ENCODE results near the gene ACSL4.
"Not testable (repeated sequence)": the region's sequence is repeated elsewhere in the genome, so short reads cannot be mapped to it uniquely, and the experiment has no call there.

The ACSL4 gene

DNA sequence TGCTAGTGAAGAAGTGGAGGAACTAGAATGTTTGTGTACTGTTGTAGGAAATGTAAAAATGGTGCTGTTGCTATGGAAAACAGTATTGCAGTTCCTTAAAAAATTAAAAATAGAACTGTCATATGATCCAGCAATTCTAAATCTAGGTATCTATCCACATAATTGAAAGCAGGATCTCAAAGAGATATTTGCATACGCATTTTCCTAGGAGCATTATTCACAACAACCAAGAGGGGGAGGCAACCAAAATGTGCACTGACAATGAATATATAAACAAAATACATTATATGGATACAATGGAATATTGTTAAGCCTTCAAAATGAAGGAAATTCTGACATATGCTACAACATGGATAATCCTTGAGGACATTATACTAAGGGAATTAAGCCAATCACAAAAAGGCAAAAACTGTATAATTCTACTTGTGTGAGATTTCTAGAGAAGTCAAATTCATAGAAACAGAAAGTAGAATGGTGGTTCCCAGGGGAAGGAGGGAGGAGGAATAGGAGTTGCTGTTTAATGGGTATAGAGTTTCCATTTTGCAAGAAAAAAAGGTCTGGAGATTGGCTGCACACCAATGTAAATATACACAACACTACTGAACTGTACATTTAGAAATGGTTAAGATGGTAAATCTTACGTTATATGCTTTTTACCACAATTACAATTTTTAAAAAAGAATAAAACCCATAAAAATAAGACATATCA, 72.5 kb downstream of the ACSL4 start:
- no peak for DNase-seq

GRCh38 chrX:109658391-109658790, 74.7 kb downstream of the ACSL4 start:
- DNase-seq: no peak

GRCh38 chrX:109657364-109657763, 75.7 kb downstream of the ACSL4 start:
- DNase-seq: not testable (repeated sequence)

- no peak for DNase-seq
These were observed 76.3 kb downstream of the ACSL4 start for GRCh38 chrX:109656774-109657173.

- DNase-seq: no peak
These were observed 77.4 kb downstream of the ACSL4 start for GRCh38 chrX:109655502-109656201.

DNA sequence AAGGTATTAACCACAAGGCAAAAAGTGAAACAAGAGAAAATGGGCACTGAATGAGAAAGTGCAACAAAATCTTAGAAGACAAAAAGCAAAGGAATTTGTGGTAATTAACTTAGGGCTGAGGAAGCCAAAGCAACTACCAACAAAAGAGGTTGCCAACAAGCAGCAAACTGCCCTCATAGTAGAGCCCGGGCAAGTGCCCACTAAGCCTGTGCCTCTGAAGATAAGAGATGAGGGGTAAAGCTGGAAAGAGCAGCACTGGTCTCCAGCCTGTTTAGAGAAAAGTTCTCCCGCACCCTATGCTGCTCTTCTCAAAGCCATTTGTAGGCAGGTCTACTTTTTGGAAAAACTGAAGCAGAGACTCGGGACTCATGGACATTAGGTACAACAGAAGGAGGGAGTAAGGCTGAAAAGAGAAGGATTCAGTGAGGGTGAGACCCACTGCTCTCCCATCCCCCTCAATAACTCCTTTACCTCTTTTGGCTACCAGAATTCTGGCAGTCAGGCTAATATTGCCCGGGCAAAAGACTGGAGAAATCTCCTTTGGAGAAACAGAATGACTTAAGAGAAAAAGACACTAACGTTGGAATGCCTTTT, 78.4 kb downstream of the ACSL4 start:
- no peak for DNase-seq

DNA sequence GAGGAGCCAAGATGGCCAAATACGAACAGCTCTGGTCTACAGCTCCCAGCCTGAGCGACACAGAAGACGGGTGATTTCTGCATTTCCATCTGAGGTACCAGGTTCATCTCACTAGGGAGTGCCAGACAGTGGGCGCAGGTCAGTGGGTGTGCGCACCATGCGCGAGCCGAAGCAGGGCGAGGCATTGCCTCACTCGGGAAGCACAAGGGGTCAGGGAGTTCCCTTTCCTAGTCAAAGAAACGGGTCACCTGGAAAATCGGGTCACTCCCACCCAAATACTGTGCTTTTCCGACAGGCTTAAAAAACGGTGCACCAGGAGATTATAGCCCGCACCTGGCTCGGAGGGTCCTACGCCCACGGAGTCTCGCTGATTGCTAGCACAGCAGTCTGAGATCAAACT, 88.4 kb downstream of the ACSL4 start:
- DNase-seq: not testable (repeated sequence)

DNA sequence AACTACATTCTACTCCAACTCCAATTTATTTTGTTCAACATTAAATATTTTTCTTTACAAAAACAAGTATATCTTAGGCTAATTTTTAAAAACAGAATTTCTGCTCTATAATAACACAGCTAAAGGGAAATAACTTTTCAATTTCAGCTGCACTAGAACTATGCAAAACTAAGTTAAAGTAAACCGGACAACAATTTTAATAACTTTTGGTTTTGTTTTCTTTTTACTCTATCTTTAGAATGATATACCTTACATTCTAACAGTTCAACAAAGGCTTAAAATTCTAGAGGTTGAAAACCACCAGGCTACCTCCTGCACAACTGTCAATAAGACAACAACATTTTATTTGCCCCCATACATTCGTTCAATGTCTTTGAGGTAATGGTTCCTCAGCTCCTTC, 89.4 kb downstream of the ACSL4 start:
- DNase-seq: no peak

GRCh38 chrX:109638158-109638557, 94.9 kb downstream of the ACSL4 start:
- no peak for DNase-seq

DNA sequence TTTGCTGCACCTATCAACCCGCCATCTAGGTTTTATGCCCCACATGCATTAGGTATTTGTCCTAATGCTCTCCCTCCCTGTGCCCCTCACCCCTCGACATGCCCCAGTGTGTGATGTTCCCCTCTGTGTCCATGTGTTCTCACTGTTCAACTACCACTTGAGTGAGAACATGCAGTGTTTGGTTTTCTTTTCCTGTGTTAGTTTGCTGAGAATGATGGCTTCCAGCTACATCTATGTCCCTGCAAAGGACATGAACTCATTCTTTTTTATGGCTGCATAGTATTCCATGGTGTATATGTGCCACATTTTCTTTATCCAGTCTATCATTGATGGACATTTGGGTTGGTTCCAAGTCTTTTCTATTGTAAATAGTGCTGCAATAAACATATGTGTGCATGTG, 95.6 kb downstream of the ACSL4 start:
- not testable (repeated sequence) for DNase-seq

DNA sequence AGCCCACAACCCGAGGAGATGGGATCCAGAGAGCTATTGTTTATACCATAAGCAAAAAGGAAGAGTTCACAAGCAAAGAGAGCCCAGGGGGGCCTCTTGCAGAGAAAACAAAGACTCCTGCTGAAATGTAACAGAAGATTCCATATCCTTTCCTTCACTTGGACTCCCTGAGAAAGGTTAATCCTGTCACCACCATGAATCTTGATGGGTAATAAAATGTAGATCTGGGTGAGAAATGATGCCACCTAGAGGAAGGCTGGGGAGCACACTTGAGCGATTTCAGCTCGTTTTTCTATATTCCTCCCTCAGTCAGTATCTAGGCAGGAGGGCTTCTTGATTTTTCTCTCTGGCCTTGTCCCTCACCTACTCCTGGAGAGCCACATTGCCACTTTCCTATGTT, 97.9 kb downstream of the ACSL4 start:
- no peak for DNase-seq

- DNase-seq: no peak
These were observed 100.1 kb downstream of the ACSL4 start for GRCh38 chrX:109632906-109633504.

DNA sequence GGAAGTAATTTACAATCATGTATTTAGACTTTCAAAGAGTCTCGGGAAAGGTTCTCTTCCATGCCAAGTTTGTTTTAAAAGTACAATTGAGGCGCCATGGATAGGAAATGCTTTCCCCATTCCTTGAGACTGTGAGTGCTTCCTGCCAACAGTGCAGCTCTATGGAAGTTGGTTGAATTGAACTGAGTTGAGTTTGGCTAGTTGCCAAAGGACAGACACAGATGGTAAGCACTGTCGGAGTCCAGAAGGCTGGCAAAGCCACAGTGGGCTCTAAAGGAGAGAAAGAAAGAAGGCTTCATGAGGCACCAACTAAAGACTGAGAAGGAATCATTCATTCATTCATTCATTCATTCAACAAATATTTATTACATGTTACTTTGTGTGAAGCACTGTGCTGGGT, 103.7 kb downstream of the ACSL4 start:
- no peak for DNase-seq

DNA sequence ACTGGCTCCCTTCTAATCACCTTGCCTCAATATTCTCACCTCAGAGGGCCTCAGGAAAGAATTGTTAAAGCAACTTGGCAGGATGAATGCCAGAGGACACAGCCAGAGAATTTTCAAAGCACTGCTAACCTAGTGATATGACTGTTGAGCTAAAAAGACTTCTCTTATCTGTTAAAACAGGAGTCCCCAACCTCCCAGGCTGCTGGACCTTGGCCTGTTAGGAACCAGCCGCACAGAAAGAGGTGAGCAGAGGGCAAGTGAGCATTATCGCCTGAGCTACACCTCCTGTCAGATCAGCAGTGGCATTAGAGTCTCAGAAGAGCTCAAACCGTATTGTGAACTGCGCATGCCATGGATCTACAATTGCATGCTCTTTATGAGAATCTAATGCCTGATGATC, 106.4 kb downstream of the ACSL4 start:
- DNase-seq: no peak

GRCh38 chrX:109624641-109625616, 108.1 kb downstream of the ACSL4 start, which contains the start of gene KCNE5:
TSS of gene KCNE5 (minus strand) at chrX:109625172. CDS start at chrX:109625020, 152 bp downstream.
- DNase-seq: no peak

GRCh38 chrX:109623997-109624396, 109.1 kb downstream of the ACSL4 start:
- no peak for DNase-seq

- DNase-seq: no peak
These were observed 110.8 kb downstream of the ACSL4 start for GRCh38 chrX:109622270-109622669.

DNA sequence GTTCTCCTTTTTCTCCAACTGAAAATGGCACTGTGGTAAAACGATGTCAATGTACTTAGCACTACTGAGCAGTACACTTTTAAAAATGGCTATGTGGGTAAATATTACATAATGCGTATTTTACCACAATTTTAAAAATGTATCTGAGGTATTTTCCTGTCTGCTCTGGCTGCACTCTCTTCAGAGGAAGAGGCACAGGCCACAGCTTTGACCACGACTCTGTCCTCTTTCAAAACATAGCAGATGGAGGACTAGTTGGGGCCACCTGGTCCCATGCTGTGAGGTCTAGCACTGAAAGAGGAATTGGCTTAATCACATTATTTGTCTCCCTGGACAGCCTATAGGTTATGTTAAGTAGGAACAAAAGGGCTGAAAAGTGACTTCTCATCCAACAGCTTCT, 113.3 kb downstream of the ACSL4 start:
- peak; percentile 9 for DNase-seq

DNA sequence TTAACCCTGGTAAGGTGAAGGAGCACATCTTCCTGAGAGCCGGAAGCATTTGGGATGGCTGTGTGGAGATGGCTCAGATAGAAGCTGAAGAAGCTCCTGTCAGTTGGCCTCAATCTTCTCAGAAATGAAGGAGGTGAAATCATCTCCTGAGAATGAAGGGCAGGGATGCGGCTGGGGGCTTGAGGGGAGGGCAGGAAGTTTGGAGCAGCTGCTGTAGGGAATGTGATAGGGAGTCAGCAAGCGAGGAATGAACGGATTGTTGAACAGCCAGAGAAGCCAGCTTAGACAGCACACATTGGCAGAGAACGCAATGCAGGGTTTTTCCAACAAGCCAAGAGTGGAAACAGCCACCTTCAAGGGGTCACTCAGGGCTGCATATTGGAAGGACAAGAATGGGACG, 118.1 kb downstream of the ACSL4 start:
- no peak for DNase-seq

DNA sequence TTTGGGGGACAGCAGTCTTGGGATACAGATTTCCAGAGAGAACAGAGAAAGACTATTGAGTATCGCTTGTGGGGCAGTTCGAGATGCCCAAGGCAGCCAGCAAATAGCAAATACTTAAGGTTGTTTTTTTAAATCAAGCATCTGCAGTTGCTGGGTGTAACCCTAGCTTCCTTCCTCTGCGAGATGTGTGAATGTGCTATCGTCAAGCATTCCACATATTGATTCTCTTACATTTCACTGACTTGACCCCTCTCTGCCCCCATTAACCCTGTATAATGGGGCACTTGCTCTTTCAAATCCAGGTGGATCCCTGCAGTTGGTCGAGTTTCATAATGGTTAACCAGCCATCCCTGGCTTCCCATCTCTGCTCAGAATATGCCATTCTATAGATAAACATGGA, 131.6 kb downstream of the ACSL4 start:
- no peak for DNase-seq

GRCh38 chrX:109600237-109600651, 132.8 kb downstream of the ACSL4 start:
- DNase-seq: peak; percentile 10

DNA sequence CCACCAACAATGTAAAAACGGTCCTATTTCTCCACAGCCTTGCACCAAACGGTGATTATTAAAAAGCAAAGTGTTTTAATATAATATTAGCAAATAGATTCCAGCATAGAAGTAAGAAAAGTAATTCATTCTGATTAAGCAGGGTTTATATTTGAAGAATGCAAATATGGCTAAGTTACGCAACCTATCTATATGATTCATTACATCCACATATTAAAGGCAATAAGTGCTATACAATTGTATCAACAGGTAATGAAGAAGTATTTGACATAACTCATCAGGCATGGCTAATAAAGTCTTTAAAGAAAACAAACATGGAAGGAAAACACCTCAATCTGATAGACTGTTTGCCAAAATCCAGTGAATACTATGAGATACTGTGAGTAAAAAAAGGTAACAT, 137.0 kb downstream of the ACSL4 start:
- no peak for DNase-seq

All from GDM1 (cell line).